Heart left ventricle (tissue), 13 donors: ENCODE measurements around the gene SBK2.

Experiments used
- POLR2A ChIP-seq, 2 donors: fragments of 450-650 bp; IDR thresholded peaks; one replicate each; pipeline ENCODE4 v1.6.1; 2017; ENCODE audit warnings: antibody characterized with exemption in 2 of 2, mild to moderate bottlenecking in 2 of 2, moderate library complexity in 2 of 2
- TF ChIP-seq, protein P1 (sequence below), 12 donors: fragments of 200-600 bp; sonication (generic) in 4 of 12; IDR thresholded peaks; one replicate each; pipeline versions ENCODE4 v1.5.0 to v1.8.0; 2018 to 2022; ENCODE audit warnings: antibody characterized with exemption in 12 of 12, mild to moderate bottlenecking in 5 of 12
- donor health status: ischemic (EF 13 %, LVEDD 7.1; RV severe dilation, severe dysfunction).
- donor health status: DM: no; HTN: yes; CAD: no.
- donor health status: DM: no; HTN: no; CAD: no.
- donor health status: ischemic (EF 25% LVEDD 6.9; RV normal size, moderate dysfunction).
- donor health status: ischemic (EF 25% LVEDD 5.7; RV mildly dilated, moderate dysfunction).
- donor health status: ischemic (EF 35%, LVEDD 5.7; RV mildly dilated, moderate dysfunction).
- donor health status: nonischemic (EF 11% LVEDD 7.7; RV severe dilation, severe dysfunction).
- donor health status: DM: yes; HTN: yes; CAD: no.
- donor health status: PGD.
- donor health status: ischemic (EF 29% LVEDD 5.4; RV normal size, mild dysfunction).
- donor health status: nonischemic (EF 23%, LVEDD 6.1; RV moderate dilation, normal function).

DNA sequence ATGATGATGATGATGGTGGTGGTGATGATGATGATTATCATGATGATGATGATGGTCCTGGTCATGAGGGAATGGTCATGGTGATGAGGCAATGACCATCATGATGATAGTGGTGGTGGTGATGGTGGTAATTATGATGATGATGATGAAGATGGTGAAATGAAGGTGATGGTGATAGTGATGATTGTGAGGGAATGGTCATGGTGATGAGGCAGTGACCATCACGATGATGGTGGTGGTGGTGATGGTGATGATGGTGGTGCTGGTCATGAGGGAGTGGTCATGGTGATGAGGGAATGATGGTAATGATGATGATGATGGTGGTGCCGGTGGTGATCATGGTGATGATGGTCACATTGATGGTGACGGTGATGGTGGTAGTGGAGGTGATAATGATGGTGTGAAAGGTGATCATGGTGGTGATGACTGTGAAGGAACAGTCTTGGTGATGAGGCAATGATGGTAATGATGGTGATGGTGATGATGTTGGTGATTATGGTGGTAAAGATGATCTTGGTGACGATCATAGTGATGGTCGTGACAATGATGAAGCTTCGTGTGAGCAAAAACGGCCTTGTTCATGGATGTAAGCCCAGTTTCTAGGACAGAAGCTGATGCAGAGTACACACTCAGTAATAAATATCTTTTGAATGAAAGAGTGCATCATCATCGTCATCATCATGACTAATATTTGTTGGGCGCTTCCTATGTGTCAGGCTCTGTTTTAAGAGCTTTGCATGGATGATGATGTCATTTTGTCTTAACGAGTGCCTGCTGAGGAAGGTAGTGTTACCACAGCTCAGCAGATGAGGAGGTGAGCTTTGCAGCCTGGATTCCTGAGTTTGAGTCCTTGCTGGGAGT lies 17.3 kb downstream of the SBK2 start:
- TF ChIP-seq, protein P1, sequence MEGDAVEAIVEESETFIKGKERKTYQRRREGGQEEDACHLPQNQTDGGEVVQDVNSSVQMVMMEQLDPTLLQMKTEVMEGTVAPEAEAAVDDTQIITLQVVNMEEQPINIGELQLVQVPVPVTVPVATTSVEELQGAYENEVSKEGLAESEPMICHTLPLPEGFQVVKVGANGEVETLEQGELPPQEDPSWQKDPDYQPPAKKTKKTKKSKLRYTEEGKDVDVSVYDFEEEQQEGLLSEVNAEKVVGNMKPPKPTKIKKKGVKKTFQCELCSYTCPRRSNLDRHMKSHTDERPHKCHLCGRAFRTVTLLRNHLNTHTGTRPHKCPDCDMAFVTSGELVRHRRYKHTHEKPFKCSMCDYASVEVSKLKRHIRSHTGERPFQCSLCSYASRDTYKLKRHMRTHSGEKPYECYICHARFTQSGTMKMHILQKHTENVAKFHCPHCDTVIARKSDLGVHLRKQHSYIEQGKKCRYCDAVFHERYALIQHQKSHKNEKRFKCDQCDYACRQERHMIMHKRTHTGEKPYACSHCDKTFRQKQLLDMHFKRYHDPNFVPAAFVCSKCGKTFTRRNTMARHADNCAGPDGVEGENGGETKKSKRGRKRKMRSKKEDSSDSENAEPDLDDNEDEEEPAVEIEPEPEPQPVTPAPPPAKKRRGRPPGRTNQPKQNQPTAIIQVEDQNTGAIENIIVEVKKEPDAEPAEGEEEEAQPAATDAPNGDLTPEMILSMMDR (IDR thresholded peaks at IDR 0.05) = no peak
- TF ChIP-seq POLR2A (IDR thresholded peaks at IDR 0.05) = no peak
